Panc1 (cell line): ENCODE results near the gene LRRC46. TPM values are rescaled to one million over a fixed set of nuclear protein-coding genes. Genes with fewer than 3 reads are reported as not detected.
A peak's percentile ranks its signal among the peaks of the same experiment; 100 is the strongest.

Experiments used
- ATAC-seq: fragments of 200-7000 bp; cut with Tn5 transposase; 2 replicates; pipeline ENCODE4 v1.9.1; 2020; ENCODE audit warnings: mild to moderate bottlenecking, moderate library complexity
- Bru-seq: library from RNA; stranded (reverse); fragments of 400-500 nt; gene quantifications from one replicate; lab custom pipeline; 2021; lab: Mats Ljungman, UMichigan
- BruChase-seq, 2 experiments: library from RNA; stranded (reverse); fragments of 400-500 nt; gene quantifications; one replicate each; lab custom pipeline; 2021; lab: Mats Ljungman, UMichigan
- BruUV-seq: library from RNA; stranded (reverse); fragments of 400-500 nt; replicated peaks from 2 replicates; lab custom pipeline; 2021; lab: Mats Ljungman, UMichigan
- CTCF ChIA-PET: fragments of 300-600 bp; sonication (Branson Sonifier 250); formaldehyde crosslinking; loops from one replicate; lab custom pipeline; 2022; ENCODE audit warnings: antibody characterized with exemption; lab: Charles Lee
- POLR2A ChIA-PET: fragments of 300-600 bp; sonication (Branson Sonifier 250); formaldehyde crosslinking; loops from one replicate; lab custom pipeline; 2022; ENCODE audit warnings: antibody characterized with exemption; lab: Charles Lee
- DNase-seq: peaks from one replicate; pipeline ENCODE4 v3.0.0-alpha.2; 2010; ENCODE audit warnings: low read depth, low spot score
- H3K27ac ChIP-seq: 2 replicates; pipeline ENCODE4 v1.5.1; 2011; ENCODE audit warnings: mild to moderate bottlenecking, low read length, inconsistent platforms
- H3K27me3 ChIP-seq: fragments of 200-500 bp; sonication (Bioruptor generic); 2 replicates; pipeline ENCODE4 v1.6.0; 2014; ENCODE audit warnings: low read length, inconsistent platforms; ENCODE audit not compliant: control insufficient read depth, insufficient read depth
- H3K36me3 ChIP-seq: fragments of 200-500 bp; sonication (Bioruptor generic); 2 replicates; pipeline ENCODE4 v1.5.1; 2014; ENCODE audit warnings: inconsistent platforms, mild to moderate bottlenecking, low read length, moderate library complexity; ENCODE audit not compliant: control insufficient read depth, insufficient read depth
- H3K4me1 ChIP-seq: 2 replicates; pipeline ENCODE4 v1.5.1; 2011; ENCODE audit warnings: inconsistent platforms, mild to moderate bottlenecking, low read length, moderate library complexity; ENCODE audit not compliant: control insufficient read depth, insufficient read depth
- H3K4me3 ChIP-seq, 2 experiments: 2 replicates each; pipeline ENCODE4 v1.5.1; 2011 to 2012; ENCODE audit warnings: low read depth in 2 of 2, low read length in 2 of 2, mild to moderate bottlenecking in 2 of 2, inconsistent platforms in 1 of 2, moderate library complexity in 1 of 2
- H3K9me3 ChIP-seq: fragments of 200-500 bp; sonication (Bioruptor generic); 2 replicates; pipeline ENCODE4 v1.5.1; 2014; ENCODE audit warnings: low read depth, mild to moderate bottlenecking, inconsistent platforms, low read length, moderate library complexity; ENCODE audit not compliant: control insufficient read depth, insufficient read depth
- POLR2AphosphoS5 ChIP-seq: IDR thresholded peaks from 2 replicates; pipeline ENCODE4 v1.6.1; 2012; ENCODE audit warnings: mild to moderate bottlenecking, low read depth, low read length, moderate library complexity
- SIN3A ChIP-seq: IDR thresholded peaks from 2 replicates; pipeline ENCODE4 v1.6.1; 2012; ENCODE audit warnings: low read depth, mild to moderate bottlenecking, low read length, moderate library complexity, borderline replicate concordance; ENCODE audit not compliant: insufficient read depth
- TCF7L2 ChIP-seq: IDR thresholded peaks from 2 replicates; pipeline ENCODE4 v1.6.1; 2011; ENCODE audit warnings: mild to moderate bottlenecking, low read depth, low read length, inconsistent platforms
- in situ Hi-C: cut with HindIII; loops from 2 replicates; pipeline ENCODE4 v1.10.0; 2016; ENCODE audit warnings: low sequenced_read_pairs, low pct_unique_long_range_greater_than_20kb
- intact Hi-C: fragments of 100-400 bp; cut with micrococcal nuclease; formaldehyde crosslinking; loops from one replicate; pipeline ENCODE4 v1.10.0; 2022; ENCODE audit not compliant: unreplicated experiment
- long read RNA-seq: library from polyadenylated mRNA; unstranded; transcript quantifications from one replicate; pipeline ENCODE4 v2.0.0, GENCODE V29; 2021; ENCODE audit not compliant: unreplicated experiment
- polyA plus RNA-seq: library from polyadenylated mRNA; unstranded; fragments of >200 nt; gene quantifications from one replicate; pipeline ENCODE4 v1.2.1, GENCODE V29; 2012; ENCODE audit warnings: missing spikeins; ENCODE audit not compliant: insufficient read length
- total RNA-seq: library from RNA; stranded (reverse); gene quantifications from one replicate; pipeline ENCODE4 v1.2.1, GENCODE V29; 2021; ENCODE audit not compliant: unreplicated experiment
- TF ChIP-seq, protein P1 (sequence below), 2 experiments: IDR thresholded peaks; 2 replicates each; pipeline ENCODE4 v1.6.1; 2011 to 2012; ENCODE audit warnings: low read depth in 2 of 2, control low read depth in 1 of 2, low read length in 1 of 2, mild to moderate bottlenecking in 1 of 2, moderate library complexity in 1 of 2; ENCODE audit not compliant: insufficient read depth in 1 of 2
- TF ChIP-seq, protein P2 (sequence below): fragments of 450-650 bp; IDR thresholded peaks from 2 replicates; pipeline ENCODE4 v1.5.1; 2017; ENCODE audit warnings: mild to moderate bottlenecking

The LRRC46 gene, protein sequence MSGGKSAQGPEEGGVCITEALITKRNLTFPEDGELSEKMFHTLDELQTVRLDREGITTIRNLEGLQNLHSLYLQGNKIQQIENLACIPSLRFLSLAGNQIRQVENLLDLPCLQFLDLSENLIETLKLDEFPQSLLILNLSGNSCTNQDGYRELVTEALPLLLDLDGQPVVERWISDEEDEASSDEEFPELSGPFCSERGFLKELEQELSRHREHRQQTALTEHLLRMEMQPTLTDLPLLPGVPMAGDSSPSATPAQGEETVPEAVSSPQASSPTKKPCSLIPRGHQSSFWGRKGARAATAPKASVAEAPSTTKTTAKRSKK
- total RNA-seq = 1.9 TPM
- 1.7 TPM for polyA plus RNA-seq
- Bru-seq, nascent RNA = percentile 37 among the genes with signal in this experiment
- BruChase-seq, experiment 1, labeled RNA remaining after a 2-hour chase = percentile 38 among the genes with signal in this experiment
- percentile 35 among the genes with signal in this experiment for BruChase-seq, experiment 2, labeled RNA remaining after a 6-hour chase
- long read RNA-seq, partial matches to known transcripts = 1 of 1 reads
- long read RNA-seq, other reads (novel, unspliced or antisense) = 0 of 1 reads

DNA sequence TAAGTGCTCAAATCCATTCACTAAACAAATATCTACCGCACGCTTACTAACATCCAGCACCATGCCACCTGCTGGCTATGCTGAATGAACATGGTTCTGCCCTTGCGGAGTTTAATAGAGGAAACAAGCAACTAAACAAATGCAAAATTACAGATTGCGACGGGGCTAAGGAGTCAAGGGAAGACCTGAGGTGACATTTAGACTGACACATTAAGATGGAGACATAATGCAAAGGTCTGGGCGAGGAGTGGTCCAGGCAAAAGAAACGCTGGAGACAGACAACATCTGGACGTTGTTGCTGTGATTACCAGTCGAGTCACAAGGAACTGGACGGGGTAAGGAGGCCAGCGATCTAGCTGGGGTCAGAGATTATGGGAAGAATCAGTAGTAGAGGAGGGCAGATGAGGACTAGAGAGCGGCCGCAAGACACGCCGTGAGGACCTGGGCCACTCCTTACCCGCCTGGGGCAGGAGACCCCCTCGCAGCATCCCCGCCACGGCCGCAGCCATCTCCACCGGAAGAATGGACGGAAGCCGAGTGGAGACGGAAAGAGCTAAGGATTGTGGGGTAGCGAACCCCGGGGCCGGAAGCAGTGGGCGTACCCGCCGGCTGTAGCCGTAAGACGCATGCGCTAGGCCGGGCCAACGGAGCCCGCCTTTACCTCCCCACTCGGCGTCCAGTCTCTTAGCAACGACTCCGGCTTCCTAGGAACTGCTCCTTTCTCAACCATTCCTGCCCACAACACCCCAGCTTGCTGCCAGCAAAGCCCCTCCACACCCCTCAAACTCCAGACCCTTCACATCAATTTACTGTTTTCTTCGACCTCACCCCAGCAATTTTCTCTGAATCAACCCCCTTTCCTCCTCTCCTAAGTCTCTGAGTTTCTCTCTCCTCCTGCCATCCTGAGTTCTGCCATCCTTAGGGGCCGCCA is at the start of gene LRRC46, which contains the start of gene MRPL10:
LRRC46 (plus strand) TSS at position 668 of the 931 bp plus-strand sequence. CDS start 320 bp downstream, outside the sequence.
MRPL10 (minus strand) TSS at position 539 of the 931 bp plus-strand sequence; CDS start at position 509, 30 bp downstream.
- peak within 1 kb of the TSS; percentile 80 to 96 for H3K4me3 ChIP-seq
- H3K9me3 ChIP-seq = no peaks in the 10 kb centered on the region
- ATAC-seq (peak; percentile 98), DNase-seq (peak; percentile 63)
- peaks cover 15% of the 10 kb centered on the region; the same call in 1 of the 2 replicates for H3K4me1 ChIP-seq
- in situ Hi-C loops (no loop called here), intact Hi-C loops (no loop called here)
- TSS peak; percentile 91 for BruUV-seq
- POLR2A ChIA-PET = interaction anchor here (0.6 to 1.0 kb wide), 3 partner anchors 58 to 182 kb away, joined by 3 read pairs; partner anchors contain the start of gene KPNB1
- CTCF ChIA-PET = interaction anchor here (0.8 to 1.1 kb wide), 2 partner anchors 10 to 93 kb away, joined by 3 to 5 read pairs; partner anchors contain the start of gene SCRN2
- H3K27ac ChIP-seq = peak within 1 kb of the TSS; percentile 97
- peaks cover 5% of the 10 kb centered on the region; the same call in 1 of the 2 replicates for H3K36me3 ChIP-seq
- 0 out of 2 replicates have a peak, but pooled peaks have one; percentile 37 for TF ChIP-seq TCF7L2
- peak; percentile 96; the same call in 1 of the 2 replicates for TF ChIP-seq SIN3A
- TF ChIP-seq, protein P1, sequence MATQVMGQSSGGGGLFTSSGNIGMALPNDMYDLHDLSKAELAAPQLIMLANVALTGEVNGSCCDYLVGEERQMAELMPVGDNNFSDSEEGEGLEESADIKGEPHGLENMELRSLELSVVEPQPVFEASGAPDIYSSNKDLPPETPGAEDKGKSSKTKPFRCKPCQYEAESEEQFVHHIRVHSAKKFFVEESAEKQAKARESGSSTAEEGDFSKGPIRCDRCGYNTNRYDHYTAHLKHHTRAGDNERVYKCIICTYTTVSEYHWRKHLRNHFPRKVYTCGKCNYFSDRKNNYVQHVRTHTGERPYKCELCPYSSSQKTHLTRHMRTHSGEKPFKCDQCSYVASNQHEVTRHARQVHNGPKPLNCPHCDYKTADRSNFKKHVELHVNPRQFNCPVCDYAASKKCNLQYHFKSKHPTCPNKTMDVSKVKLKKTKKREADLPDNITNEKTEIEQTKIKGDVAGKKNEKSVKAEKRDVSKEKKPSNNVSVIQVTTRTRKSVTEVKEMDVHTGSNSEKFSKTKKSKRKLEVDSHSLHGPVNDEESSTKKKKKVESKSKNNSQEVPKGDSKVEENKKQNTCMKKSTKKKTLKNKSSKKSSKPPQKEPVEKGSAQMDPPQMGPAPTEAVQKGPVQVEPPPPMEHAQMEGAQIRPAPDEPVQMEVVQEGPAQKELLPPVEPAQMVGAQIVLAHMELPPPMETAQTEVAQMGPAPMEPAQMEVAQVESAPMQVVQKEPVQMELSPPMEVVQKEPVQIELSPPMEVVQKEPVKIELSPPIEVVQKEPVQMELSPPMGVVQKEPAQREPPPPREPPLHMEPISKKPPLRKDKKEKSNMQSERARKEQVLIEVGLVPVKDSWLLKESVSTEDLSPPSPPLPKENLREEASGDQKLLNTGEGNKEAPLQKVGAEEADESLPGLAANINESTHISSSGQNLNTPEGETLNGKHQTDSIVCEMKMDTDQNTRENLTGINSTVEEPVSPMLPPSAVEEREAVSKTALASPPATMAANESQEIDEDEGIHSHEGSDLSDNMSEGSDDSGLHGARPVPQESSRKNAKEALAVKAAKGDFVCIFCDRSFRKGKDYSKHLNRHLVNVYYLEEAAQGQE (IDR thresholded peaks at IDR 0.05; ENCODE audit: insufficient read depth in 1 of 2, low read depth in 2 of 2, low read length in 1 of 2) = 0 out of 4 replicates have a peak, but pooled peaks of 1 of the 2 experiments have one; percentile 53
- peak; percentile 99 for TF ChIP-seq POLR2AphosphoS5
- TF ChIP-seq, protein P2, sequence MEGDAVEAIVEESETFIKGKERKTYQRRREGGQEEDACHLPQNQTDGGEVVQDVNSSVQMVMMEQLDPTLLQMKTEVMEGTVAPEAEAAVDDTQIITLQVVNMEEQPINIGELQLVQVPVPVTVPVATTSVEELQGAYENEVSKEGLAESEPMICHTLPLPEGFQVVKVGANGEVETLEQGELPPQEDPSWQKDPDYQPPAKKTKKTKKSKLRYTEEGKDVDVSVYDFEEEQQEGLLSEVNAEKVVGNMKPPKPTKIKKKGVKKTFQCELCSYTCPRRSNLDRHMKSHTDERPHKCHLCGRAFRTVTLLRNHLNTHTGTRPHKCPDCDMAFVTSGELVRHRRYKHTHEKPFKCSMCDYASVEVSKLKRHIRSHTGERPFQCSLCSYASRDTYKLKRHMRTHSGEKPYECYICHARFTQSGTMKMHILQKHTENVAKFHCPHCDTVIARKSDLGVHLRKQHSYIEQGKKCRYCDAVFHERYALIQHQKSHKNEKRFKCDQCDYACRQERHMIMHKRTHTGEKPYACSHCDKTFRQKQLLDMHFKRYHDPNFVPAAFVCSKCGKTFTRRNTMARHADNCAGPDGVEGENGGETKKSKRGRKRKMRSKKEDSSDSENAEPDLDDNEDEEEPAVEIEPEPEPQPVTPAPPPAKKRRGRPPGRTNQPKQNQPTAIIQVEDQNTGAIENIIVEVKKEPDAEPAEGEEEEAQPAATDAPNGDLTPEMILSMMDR = no peak; the same call in 1 of the 2 replicates
- H3K27me3 ChIP-seq = no peaks in the 10 kb centered on the region
